HG03097 (cell line): ENCODE results near the gene SLAMF7.

Experiments used
- ATAC-seq: cut with Tn5 transposase; IDR thresholded peaks from one replicate; pipeline ENCODE4 v1.9.1; 2021; ENCODE audit not compliant: unreplicated experiment, low FRiP score

SLAMF7 gene

GRCh38 chr1:160799641-160800040 is 60.6 kb downstream of the SLAMF7 start:
- no peak for ATAC-seq

- no peak for ATAC-seq
Observed at GRCh38 chr1:160800142-160800541, 61.1 kb downstream of the SLAMF7 start.

DNA sequence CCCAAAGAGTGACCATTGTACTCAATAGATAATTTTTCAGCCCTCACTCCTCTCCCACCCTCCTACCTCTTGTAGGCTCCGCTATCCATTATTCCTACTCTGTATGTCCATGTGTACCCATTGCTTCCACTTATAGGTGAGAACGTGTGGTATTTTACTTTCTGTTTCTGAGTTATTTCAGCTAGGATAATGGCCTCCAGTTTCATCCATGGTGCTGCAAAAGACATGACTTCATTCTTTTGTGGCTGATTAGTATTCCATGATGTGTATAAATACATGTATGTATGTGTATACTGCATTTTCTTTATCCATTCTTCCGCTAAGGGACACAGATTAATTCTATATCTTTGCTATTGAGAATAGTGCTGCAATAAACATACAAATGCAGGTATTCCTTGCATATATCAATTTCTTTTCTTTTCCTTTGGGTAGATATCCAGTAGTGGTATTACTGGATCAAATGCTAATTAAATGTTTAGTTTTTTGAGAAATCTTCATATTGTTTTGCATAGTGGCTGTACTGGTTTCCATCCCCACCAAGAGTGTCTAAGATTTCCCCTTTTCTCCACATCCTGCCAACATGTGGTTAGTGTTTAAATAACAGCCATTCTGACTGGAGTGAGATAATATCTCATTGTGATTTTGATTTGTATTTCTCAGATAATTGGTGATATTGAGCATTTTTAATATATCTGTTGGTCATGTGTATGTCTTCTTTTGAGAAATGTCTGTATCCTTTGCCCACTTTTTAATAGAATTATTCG is 61.8 kb downstream of the SLAMF7 start:
- ATAC-seq: no peak

- ATAC-seq: no peak
Observed at GRCh38 chr1:160801836-160802580, 63.0 kb downstream of the SLAMF7 start.
